ENCODE results near the gene PGLYRP4.
"Not testable (repeated sequence)": the region's sequence is repeated elsewhere in the genome, so short reads cannot be mapped to it uniquely, and the experiment has no call there.

Gene PGLYRP4

DNA sequence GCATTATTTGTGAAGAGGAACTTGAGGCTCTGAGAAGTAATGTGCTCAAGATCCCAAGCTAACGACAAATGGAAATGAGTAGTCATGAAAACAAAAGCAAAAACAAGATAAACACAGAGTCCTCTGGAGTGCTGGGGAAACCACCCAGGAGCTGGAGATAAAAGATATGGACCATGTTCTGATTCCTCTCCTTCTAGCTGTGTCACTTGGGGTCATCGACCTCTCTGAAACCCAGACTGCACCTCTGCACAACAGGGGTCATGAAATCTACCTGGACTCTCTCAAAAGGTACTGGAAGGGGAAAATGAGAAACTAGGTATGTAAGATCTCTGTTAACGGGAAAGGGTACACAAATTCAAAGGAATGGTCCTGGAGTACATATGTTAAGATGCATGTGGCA is 6.5 kb downstream of the PGLYRP4 start:
- no peak overlapping the region for H3K9ac ChIP-seq (ENCODE audit: low read depth, low read length)
- no peak overlapping the region for H3K4me3 ChIP-seq (ENCODE audit: low read length)
- H3K36me3 ChIP-seq (ENCODE audit: insufficient read depth, low read depth, low read length), result no peaks in the 10 kb centered on the region
- H3K9me3 ChIP-seq (ENCODE audit: insufficient read depth, low read depth, low read length), result no peaks in the 10 kb centered on the region
- H3K27ac ChIP-seq (ENCODE audit: low read length), result no peak overlapping the region
- no peaks in the 10 kb centered on the region for H3K4me1 ChIP-seq (ENCODE audit: insufficient read depth, low read length)
- H3K27me3 ChIP-seq (ENCODE audit: insufficient read depth, low read length), result no peaks in the 10 kb centered on the region

DNA sequence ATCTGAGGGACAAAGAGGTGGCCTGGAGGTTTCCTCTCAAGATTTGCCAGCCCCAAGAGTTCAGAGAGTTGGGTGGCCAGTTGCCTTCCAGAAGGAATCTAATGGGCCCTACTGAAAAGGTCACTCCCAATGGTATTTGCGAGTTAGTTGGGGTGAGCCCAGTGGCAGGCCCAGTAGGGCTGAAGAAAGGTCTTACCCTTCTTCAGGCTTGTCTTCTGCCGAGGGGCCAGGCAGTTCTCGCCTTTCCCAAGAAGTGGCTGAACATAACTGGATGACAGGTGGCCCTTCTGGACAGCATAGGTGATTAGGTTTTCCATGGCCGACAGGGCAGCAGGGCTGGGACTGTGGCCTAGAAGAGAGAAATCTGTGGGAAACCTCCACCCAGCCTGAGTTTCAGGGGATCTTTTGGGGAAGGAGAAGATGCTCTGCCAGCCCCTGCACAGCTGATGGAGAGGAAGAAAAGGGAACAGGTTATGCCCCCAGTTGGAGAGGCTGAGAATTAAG is 7.2 kb downstream of the PGLYRP4 start:
- Histone ChIP-seq H3K4me1 (ENCODE audit: insufficient read depth, low read length) (no peaks in the 10 kb centered on the region), H3K36me3 (ENCODE audit: insufficient read depth, low read depth, low read length) (no peaks in the 10 kb centered on the region), H3K27me3 (ENCODE audit: insufficient read depth, low read length) (no peaks in the 10 kb centered on the region), H3K9ac (ENCODE audit: low read depth, low read length) (no peak overlapping the region), H3K27ac (ENCODE audit: low read length) (no peak overlapping the region), H3K4me3 (ENCODE audit: low read length) (no peak overlapping the region), H3K9me3 (ENCODE audit: insufficient read depth, low read depth, low read length) (no peaks in the 10 kb centered on the region)

DNA sequence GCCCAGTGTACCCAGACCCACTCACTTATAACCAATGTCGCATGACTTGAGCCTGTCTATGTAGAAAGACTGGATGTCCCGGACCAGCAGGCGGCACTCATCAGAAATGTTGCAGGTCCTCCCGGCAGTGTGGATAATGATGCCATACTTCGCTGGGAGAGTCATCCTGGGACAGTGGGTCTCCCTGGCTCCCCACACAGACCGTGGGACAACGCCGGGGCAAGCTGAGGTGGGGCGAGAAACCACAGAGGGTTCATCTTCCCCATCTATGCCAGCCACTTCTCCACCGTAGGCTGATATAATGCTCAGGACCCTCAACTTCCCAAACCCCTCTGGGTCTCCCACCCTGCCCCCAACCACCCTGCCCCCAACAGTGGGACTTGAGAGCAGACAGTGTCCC is 8.3 kb downstream of the PGLYRP4 start:
- Histone ChIP-seq H3K27me3 (ENCODE audit: insufficient read depth, low read length) (no peaks in the 10 kb centered on the region), H3K4me3 (ENCODE audit: low read length) (no peak overlapping the region), H3K36me3 (ENCODE audit: insufficient read depth, low read depth, low read length) (no peaks in the 10 kb centered on the region), H3K4me1 (ENCODE audit: insufficient read depth, low read length) (no peaks in the 10 kb centered on the region), H3K27ac (ENCODE audit: low read length) (no peak overlapping the region), H3K9ac (ENCODE audit: low read depth, low read length) (no peak overlapping the region), H3K9me3 (ENCODE audit: insufficient read depth, low read depth, low read length) (no peaks in the 10 kb centered on the region)

DNA sequence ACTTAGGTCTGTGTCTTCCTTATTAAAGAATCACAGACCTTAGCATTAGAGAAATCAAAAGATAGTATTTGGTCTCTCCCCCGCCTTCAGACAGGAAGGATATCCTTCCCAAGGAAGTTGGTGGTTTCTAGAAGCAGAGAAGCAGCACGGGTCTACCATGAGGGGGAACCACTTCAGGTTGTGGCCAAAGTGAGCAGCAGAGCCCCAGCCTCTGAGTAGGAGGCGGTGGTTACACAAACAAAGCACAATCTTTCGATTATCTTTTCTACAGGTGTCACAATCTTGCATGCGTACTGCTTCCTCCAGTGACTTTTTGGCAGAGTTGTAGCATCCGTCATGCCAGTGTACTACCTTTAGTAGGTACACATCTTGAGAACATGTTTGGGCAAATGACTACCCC is 8.8 kb downstream of the PGLYRP4 start:
- H3K9me3 ChIP-seq (ENCODE audit: insufficient read depth, low read depth, low read length), result no peaks in the 10 kb centered on the region
- H3K4me3 ChIP-seq (ENCODE audit: low read length), result no peak overlapping the region
- H3K36me3 ChIP-seq (ENCODE audit: insufficient read depth, low read depth, low read length), result no peaks in the 10 kb centered on the region
- no peaks in the 10 kb centered on the region for H3K4me1 ChIP-seq (ENCODE audit: insufficient read depth, low read length)
- no peaks in the 10 kb centered on the region for H3K27me3 ChIP-seq (ENCODE audit: insufficient read depth, low read length)
- H3K27ac ChIP-seq (ENCODE audit: low read length), result no peak overlapping the region
- no peak overlapping the region for H3K9ac ChIP-seq (ENCODE audit: low read depth, low read length)

DNA sequence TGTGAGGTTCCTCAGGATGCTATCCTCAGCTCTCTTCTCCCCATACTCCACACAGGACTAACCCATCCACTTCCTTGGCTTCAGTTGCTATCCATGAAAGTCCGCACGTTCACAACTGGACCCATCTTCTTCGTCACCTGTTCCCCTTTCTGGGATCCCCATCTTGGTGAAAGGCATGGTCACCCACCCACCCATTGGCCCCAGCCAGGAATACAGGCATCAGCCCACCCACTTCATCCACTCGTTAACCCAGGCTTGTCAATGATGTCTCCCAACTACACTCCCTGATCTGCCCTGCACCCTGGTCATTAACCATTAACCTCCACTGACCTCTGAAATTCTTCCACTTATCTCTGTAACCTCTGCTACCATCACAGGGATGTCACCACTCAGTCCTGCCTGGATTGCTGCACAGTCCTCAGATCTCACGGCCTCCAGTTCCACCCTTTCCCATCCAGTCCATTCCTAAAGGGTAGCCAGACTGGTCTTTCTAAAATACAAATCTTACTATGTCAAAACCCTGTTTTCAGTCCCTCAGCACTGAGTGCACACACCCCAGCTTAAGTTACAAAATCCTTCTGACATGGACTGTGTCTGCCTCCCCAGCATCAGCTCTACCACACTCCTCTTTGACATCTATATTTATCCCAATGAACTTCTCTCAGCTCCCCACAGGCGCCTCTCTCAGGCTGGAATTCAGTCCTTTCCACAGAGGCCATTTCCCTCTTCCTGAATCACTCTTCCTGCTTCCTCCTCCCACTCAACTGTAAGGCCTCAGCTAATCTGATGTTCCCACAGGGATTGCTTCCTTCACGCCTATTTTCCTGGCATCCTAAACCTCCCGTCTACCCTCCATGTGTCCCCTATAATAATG is 10.4 kb downstream of the PGLYRP4 start:
- H3K36me3 ChIP-seq (ENCODE audit: insufficient read depth, low read depth, low read length), result no peaks in the 10 kb centered on the region
- no peaks in the 10 kb centered on the region for H3K9me3 ChIP-seq (ENCODE audit: insufficient read depth, low read depth, low read length)
- no peaks in the 10 kb centered on the region for H3K4me1 ChIP-seq (ENCODE audit: insufficient read depth, low read length)
- no peak overlapping the region for H3K9ac ChIP-seq (ENCODE audit: low read depth, low read length)
- H3K4me3 ChIP-seq (ENCODE audit: low read length), result no peak overlapping the region
- no peaks in the 10 kb centered on the region for H3K27me3 ChIP-seq (ENCODE audit: insufficient read depth, low read length)
- H3K27ac ChIP-seq (ENCODE audit: low read length), result no peak overlapping the region

DNA sequence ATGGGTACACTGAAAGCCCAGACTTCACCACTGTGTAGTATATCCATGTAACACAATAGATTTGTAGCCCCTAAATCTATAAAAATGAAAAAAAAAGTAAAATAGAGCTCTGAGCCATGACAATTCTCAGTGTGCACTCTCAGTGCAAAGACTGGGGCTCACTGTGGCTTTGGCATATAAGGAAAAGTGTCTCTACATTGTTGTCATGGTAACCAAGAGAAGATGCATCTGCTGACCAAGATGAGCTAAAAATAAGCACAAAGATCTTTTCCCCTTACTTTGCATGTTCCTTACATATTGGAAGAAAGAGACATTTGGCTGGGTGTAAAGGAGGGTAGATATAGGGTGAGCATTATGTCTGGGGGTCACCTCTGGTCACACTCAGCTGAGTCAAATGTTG is 12.0 kb downstream of the PGLYRP4 start:
- Histone ChIP-seq H3K4me3 (ENCODE audit: low read length) (no peak overlapping the region), H3K27ac (ENCODE audit: low read length) (no peak overlapping the region), H3K27me3 (ENCODE audit: insufficient read depth, low read length) (no peaks in the 10 kb centered on the region), H3K9me3 (ENCODE audit: insufficient read depth, low read depth, low read length) (no peaks in the 10 kb centered on the region), H3K9ac (ENCODE audit: low read depth, low read length) (no peak overlapping the region), H3K4me1 (ENCODE audit: insufficient read depth, low read length) (no peaks in the 10 kb centered on the region), H3K36me3 (ENCODE audit: insufficient read depth, low read depth, low read length) (no peaks in the 10 kb centered on the region)

DNA sequence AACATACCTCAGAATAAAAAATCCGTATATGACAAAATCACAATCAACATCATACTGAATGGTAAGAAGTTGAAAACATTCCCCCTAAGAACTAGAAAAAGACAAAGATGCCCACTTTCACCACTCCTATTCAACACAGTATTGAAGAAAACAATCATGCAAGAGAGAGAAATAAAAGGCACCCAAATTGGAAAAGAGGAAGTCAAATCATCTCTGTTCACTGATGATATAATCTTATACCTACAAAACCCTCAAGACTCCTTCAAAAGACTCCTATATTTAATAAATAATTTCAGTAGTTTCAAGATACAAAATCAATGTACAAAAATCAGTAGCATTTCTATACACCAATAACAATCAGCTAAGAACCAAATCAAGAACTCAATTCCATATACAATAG is 14.7 kb downstream of the PGLYRP4 start:
- no peak overlapping the region for H3K4me3 ChIP-seq (ENCODE audit: low read length)
- H3K27me3 ChIP-seq (ENCODE audit: insufficient read depth, low read length), result no peaks in the 10 kb centered on the region
- H3K4me1 ChIP-seq (ENCODE audit: insufficient read depth, low read length), result no peaks in the 10 kb centered on the region
- H3K27ac ChIP-seq (ENCODE audit: low read length), result no peak overlapping the region
- H3K9ac ChIP-seq (ENCODE audit: low read depth, low read length), result no peak overlapping the region
- peaks cover 3% of the 10 kb centered on the region; the same call in 1 of the 2 replicates for H3K9me3 ChIP-seq (ENCODE audit: insufficient read depth, low read depth, low read length)
- no peaks in the 10 kb centered on the region for H3K36me3 ChIP-seq (ENCODE audit: insufficient read depth, low read depth, low read length)

DNA sequence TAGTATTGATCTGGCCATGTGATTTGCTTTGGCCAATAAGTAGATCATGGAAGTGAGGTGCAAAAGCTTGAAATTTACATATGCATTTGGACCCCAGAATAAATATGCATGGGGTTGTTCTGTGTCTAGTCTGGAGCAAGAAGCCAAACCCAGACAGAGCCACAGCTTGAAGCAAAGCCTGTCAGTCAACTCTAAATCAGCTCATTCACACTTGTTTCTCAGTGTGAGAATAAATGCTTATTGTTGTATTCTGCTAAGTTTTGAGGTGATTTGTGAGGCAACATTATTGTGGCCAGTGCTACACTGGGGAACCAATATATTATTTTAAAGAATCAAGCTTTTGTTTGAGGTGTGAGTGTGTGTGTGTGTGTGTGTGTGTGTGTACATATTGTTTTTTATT is 23.7 kb downstream of the PGLYRP4 start:
- Histone ChIP-seq H3K27me3 (ENCODE audit: insufficient read depth, low read length) (no peaks in the 10 kb centered on the region), H3K9me3 (ENCODE audit: insufficient read depth, low read depth, low read length) (peaks cover 41% of the 10 kb centered on the region), H3K4me1 (ENCODE audit: insufficient read depth, low read length) (no peaks in the 10 kb centered on the region), H3K36me3 (ENCODE audit: insufficient read depth, low read depth, low read length) (no peaks in the 10 kb centered on the region), H3K4me3 (ENCODE audit: low read length) (no peak overlapping the region), H3K9ac (ENCODE audit: low read depth, low read length) (no peak overlapping the region), H3K27ac (ENCODE audit: low read length) (no peak overlapping the region)

DNA sequence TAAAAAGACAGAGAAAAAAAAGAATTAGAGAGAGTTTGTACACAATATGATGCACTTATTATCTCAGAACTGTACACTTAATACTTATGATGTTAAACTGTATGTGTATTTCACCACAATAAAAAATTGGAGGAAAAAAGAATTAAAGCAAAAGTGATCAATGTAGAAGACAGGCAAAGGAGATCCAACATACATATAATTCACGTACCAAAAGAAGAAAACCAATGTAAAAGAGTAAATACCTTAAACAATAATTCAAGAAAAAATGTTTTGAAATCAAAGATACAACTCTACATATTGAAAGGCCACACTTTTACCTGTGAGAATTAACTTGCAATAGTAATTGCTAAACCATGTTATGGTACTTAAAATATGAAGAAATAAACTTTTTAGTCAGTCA is 26.1 kb downstream of the PGLYRP4 start:
- Histone ChIP-seq H3K27me3 (ENCODE audit: insufficient read depth, low read length) (no peaks in the 10 kb centered on the region), H3K9ac (ENCODE audit: low read depth, low read length) (no peak overlapping the region), H3K27ac (ENCODE audit: low read length) (no peak overlapping the region), H3K4me3 (ENCODE audit: low read length) (no peak overlapping the region), H3K9me3 (ENCODE audit: insufficient read depth, low read depth, low read length) (peaks cover 26% of the 10 kb centered on the region), H3K36me3 (ENCODE audit: insufficient read depth, low read depth, low read length) (no peaks in the 10 kb centered on the region), H3K4me1 (ENCODE audit: insufficient read depth, low read length) (no peaks in the 10 kb centered on the region)

DNA sequence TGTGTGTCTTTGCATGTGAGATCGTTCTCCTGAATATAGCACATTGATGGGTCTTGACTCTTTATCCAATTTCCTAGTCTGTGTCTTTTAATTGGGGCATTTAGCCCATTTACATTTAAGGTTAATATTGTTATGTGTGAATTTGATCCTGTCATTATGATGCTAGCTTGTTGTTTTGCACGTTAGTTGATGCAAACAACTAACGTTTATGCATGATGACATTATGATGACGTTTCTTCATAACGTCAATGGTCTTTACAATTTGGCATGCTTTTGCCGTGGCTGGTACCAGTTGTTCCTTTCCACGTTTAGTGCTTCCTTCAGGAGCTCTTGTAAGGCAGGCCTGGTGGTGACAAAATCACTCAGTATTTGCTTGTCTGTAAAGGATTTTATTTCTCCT is 30.5 kb downstream of the PGLYRP4 start:
- not testable (repeated sequence) for H3K4me3 ChIP-seq (ENCODE audit: low read length); H3K9ac ChIP-seq (ENCODE audit: low read depth, low read length); H3K27me3 ChIP-seq (ENCODE audit: insufficient read depth, low read length); H3K36me3 ChIP-seq (ENCODE audit: insufficient read depth, low read depth, low read length); H3K27ac ChIP-seq (ENCODE audit: low read length); H3K4me1 ChIP-seq (ENCODE audit: insufficient read depth, low read length); H3K9me3 ChIP-seq (ENCODE audit: insufficient read depth, low read depth, low read length)

DNA sequence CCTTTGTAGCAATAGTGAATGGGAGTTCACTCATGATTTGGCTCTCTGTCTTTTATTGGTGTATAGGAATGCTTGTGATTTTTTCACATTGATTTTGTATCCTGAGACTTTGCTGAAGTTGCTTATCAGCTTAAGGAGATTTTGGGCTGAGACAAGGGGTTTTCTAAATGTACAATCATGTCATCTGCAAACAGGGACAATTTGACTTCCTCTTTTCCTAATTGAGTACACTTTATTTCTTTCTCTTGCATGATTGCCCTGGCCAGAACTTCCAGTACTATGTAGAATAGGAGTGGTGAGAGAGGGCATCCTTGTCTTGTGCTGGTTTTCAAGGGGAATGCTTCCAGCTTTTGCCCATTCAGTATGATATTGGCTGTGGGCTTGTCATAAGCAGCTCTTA is 32.6 kb downstream of the PGLYRP4 start:
- H3K27me3 ChIP-seq (ENCODE audit: insufficient read depth, low read length); H3K36me3 ChIP-seq (ENCODE audit: insufficient read depth, low read depth, low read length); H3K4me3 ChIP-seq (ENCODE audit: low read length); H3K4me1 ChIP-seq (ENCODE audit: insufficient read depth, low read length); H3K9me3 ChIP-seq (ENCODE audit: insufficient read depth, low read depth, low read length); H3K9ac ChIP-seq (ENCODE audit: low read depth, low read length); H3K27ac ChIP-seq (ENCODE audit: low read length): not testable (repeated sequence)

DNA sequence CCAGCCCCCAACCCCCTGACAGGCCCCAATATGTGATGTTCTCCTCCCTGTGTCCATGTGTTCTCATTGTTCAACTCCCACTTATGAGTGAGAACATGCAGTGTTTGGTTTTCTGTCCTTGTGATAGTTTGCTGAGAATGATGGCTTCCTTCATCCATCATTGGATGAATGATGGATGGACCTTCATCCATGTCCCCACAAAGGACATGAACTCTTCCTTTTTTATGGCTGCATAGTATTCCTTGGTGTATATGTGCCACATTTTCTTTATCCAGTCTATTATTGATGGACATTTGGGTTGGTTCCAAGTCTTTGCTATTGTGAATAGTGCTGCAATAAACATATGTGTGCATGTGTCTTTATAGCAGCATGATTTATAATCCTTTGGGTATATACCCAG is 34.3 kb downstream of the PGLYRP4 start:
- H3K4me1 ChIP-seq (ENCODE audit: insufficient read depth, low read length); H3K4me3 ChIP-seq (ENCODE audit: low read length); H3K9me3 ChIP-seq (ENCODE audit: insufficient read depth, low read depth, low read length); H3K9ac ChIP-seq (ENCODE audit: low read depth, low read length); H3K27me3 ChIP-seq (ENCODE audit: insufficient read depth, low read length); H3K36me3 ChIP-seq (ENCODE audit: insufficient read depth, low read depth, low read length); H3K27ac ChIP-seq (ENCODE audit: low read length): not testable (repeated sequence)
